ENCODE data around the gene MIB2.
"Not testable (repeated sequence)": the region's sequence is repeated elsewhere in the genome, so short reads cannot be mapped to it uniquely, and the experiment has no call there.

MIB2 gene

DNA sequence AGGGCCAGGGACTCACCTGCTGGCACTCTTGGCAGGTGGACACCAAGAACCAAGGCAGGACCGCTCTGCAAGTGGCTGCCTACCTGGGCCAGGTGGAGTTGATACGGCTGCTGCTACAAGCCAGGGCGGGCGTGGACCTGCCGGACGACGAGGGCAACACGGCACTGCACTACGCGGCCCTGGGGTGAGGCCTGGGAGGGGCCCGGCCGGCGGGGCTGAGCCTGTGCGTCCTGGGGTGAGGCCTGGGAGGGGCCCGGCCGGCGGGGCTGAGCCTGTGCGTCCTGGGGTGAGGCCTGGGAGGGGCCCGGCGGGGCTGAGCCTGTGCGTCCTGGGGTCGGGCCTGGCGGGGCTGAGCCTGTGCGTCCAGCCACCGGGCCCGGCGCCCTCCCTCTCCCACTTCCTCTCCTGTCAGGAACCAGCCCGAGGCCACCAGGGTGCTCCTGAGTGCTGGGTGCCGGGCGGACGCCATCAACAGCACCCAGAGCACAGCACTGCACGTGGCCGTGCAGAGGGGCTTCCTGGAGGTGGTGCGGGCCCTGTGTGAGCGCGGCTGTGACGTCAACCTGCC is 12.0 kb downstream of the MIB2 start:
- DNase-seq, result peak; percentile 1

DNA sequence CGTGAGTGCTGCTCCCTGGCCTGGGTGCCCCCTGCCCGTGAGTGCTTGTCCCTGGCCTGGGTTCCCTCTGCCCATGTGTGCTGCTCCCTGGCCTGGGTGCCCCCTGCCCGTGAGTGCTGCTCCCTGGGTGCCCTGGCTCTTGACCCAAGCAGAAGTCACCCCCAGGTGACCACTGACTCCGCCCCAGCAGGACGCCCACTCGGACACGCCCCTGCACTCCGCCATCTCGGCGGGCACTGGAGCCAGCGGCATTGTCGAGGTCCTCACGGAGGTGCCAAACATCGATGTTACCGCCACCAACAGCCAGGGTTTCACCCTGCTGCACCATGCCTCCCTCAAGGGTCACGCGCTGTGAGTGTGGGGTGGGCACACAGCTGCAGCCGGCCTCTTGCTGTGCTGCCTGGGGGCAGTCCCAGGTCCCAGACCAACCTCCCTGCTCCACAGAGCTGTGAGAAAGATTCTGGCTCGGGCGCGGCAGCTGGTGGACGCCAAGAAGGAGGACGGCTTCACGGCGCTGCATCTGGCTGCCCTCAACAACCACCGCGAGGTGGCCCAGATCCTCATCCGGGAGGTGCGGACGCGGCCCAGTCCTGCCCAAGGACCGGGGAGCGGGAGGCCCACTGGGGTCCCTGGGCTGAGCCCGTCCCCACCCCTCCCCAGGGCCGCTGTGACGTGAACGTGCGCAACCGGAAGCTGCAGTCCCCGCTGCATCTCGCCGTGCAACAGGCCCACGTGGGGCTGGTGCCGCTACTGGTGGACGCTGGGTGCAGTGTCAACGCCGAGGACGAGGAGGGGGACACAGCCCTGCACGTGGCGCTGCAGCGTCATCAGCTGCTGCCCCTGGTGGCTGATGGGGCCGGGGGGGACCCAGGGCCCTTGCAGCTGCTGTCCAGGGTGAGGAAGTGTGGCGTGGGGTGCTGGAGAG is 12.8 kb downstream of the MIB2 start:
- peak; percentile 5 for DNase-seq

DNA sequence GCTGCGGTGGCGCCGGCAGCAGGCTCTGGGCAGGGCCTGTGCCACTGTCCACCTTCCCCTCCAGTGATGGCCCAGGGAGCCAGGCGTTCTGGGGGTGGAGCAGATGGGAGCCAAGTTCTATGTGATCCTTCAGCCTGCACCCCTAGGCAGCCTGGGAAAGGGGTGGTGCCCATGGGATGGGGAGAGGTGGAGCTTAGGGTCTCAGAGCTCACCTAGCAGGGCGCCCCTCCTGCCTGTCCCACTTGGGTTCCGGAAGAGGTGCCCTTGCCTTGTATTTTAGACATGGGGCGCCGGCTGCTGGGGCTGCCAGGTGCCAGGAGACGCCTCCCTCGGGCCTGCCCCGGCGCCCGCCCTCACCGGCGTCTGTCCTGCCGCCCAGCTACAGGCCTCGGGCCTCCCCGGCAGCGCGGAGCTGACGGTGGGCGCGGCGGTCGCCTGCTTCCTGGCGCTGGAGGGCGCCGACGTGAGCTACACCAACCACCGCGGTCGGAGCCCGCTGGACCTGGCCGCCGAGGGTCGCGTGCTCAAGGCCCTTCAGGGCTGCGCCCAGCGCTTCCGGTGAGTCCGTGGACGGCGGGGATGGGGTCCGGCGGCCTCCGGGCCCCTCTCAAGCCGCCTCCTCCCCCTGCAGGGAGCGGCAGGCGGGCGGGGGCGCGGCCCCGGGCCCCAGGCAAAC is 13.6 kb downstream of the MIB2 start:
- peak; percentile 57 for DNase-seq

DNA sequence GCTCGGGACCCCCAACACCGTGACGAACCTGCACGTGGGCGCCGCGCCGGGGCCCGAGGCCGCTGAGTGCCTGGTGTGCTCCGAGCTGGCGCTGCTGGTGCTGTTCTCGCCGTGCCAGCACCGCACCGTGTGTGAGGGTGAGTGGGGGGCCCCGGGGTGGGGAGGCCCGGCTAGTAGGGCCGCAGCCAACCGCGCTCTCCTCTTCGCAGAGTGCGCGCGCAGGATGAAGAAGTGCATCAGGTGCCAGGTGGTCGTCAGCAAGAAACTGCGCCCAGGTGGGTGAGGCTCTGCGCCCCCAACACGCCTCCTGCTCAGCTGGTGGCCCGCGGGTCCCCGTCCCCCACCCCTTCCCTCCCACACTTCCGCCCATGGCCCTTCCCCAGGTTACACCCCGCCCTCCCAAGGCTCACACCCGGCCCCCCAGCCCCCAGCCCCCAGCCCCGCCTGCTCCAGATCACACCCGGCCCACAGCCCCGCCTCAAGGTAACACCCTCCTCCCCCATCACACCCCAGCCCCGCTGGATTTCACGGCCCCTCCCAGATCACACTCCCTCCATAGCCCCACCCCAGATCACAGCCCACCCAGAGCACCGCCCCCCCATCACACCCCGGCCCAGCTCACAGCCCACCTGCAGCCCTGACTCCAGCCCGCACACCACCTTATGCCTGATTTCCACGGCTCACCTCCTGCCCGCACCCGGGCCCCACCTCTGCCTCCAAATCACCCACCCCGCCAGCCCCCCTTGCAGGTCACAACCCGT is 14.3 kb downstream of the MIB2 start:
- DNase-seq, result peak; percentile 56

DNA sequence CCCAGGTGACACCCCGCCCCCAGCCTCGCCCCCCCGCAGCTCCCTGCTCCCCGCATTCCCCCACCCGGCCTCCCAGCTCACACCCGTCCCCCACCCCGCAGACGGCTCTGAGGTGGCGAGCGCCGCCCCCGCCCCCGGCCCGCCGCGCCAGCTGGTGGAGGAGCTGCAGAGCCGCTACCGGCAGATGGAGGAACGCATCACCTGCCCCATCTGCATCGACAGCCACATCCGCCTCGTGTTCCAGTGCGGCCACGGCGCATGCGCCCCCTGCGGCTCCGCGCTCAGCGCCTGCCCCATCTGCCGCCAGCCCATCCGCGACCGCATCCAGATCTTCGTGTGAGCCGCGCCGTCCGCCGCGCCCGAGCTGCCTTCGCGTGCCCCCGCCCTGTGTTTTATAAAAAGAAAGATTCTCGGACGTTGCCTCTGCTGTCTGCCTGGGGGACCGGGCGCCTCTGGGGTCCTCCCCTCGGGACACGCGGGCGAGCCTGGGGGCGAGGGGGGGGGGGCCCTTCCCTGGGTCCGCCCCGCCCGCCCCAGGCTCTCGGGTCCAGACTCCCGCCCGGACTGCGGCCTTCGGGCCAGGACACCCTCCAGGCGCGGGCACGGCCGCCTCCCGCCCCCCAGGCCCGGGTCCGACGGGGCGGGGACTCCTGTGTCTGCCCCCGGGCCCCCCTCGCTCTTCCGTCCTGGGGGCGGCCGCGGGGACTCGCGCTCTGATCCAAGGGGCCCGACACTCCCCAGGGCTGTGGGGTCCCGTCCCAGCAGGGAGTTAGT is 15.1 kb downstream of the MIB2 start:
- DNase-seq, result peak; percentile 75

DNA sequence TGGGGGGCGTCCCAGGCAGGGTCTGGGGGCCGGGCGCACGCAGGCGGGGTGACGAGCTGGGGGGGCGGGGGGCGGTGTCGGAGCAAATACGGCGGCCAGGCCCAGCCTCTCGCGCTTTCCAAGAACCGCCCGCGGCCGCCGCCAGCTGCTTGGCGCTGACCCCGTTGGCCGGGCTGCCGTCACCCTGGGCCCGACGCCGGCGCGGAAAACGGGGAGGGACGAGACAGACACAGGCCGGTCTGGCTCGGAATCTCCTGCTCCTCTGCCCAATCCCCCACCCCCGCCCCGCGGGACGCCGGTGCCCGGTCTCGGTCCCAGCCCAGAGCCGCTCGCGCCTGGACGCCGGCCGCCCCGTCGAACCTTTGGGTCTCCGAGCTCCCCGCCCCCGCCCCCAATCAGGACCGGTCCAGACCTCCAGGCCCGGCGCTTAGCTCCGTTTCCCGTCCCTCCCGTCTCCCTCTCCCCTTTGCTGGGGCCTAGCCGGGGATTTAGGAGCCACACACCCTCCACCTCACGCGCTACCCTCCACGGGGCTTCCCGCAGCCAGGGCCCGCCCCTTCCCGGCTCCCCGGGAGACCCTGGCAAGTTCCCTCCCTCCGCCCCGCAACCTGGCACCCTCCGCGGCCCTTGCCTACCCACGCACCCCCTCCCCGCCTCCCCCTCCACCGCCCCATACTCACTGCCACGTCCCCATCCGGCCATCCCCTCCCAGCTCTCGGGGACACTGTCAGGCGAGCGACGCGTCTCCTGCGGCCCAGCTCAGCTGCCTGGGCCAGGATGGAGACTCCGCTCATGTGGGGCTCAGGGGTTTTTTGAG is 15.9 kb downstream of the MIB2 start:
- peak; percentile 51 for DNase-seq

DNA sequence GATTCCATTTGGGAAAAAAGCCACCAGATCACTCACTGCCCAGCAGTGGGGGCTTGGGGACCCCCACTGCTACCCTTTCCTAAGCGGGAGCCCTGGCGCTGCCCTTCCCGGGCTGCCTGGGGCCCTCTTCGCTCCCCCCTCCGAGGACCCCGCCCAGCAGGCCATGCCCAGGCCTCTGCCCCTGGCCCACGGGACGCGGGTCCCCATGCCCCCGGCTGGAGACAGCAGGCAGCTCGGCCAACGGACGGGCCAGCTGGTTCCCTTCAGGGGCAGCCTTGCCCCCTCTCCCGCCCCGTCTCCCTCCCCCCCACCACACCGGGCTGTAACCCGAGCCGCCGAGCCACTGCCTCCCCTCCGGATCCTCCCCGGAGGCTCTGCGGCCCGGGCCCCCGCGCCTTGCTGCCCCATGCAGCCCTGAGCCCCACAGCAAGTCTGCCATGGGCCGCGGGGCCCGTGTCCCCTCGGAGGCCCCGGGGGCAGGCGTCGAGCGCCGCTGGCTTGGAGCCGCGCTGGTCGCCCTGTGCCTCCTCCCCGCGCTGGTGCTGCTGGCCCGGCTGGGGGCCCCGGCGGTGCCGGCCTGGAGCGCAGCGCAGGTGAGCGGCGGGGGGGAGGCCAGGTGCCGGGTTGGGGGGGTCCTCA is 16.6 kb downstream of the MIB2 start, which contains the start of gene MMP23B:
TSS of gene MMP23B (plus strand) at position 392 of the 639 bp plus-strand sequence. CDS start at position 438, 46 bp downstream.
- DNase-seq, result peak; percentile 68

DNA sequence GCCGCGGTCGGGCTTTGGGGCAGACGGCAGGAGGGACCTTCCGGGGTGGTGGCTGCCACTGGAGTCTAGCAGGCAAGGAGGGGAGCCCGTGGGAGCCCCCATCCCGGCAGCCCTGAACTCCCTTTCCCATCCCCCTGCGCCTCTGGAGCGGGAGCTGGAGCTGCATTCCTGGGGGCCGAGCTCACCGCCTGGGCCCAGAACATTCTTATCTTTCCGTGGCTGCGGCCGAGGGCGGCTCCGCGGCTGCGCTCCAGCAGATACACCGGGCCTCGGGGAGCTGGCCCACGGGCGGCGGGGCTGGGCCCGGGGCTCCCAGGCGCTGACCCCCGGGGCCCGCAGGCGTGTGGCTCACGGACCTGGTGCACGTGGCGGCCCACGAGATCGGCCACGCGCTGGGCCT is 18.1 kb downstream of the MIB2 start:
- DNase-seq, result not testable (repeated sequence)

DNA sequence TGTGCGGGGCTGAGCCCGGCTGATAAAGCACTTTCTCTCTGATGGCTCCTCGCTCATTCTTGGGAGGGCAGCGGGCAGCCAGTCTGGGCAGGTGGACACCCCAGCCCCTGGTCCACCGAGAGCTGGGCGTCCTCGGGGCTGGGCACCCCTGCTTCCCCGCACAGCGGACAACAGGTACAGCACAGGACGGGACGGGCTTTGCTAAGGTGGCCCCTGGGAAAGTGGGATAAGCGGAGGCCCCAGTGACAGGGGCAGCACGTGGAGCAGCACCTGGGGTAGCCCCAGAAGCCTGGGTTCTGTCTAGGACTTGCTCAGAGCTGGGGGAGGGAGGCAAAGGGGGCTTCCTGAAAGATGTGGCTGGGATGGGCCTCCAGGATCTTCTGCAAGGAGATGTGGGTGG is 19.3 kb downstream of the MIB2 start:
- not testable (repeated sequence) for DNase-seq

DNA sequence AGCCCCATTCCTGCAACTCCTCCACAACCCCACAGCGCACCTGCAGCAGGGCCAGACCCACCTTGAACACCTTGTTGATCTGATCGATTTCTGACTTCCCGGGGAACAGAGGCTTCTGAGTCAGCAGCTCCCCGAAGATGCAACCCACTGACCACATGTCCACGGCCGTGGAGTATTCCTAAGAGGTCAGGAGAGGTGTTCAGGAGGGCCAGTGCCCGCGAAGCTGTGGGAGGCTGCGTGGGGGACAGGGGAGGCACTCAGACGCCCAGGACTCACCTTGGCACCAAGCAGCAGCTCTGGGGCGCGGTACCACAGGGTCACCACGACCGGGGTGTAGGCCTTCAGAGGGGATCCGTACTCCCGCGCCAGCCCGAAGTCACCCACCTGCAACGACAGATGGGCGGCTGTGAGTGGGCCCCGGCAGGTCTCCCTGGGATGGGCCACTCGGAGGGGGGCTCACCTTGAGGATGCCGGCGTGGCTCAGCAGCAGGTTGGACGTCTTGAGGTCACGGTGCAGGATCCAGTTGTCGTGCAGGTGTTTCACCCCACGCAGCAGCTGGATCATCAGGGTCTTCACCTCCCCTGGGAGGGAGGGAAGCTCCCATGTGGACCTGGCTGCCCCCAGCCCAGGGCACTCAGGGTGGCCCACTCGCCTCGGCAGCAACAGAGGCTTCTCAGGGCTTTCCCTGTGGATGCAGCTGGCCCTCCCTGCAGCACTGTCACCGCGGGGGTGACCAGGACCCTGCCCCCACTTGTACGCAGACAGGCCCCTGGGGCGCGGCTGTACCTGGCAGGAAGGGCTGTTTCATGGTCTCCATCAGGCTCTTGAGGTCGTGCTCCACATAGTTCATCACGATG is 21.6 kb downstream of the MIB2 start:
- DNase-seq, result peak; percentile 1

DNA sequence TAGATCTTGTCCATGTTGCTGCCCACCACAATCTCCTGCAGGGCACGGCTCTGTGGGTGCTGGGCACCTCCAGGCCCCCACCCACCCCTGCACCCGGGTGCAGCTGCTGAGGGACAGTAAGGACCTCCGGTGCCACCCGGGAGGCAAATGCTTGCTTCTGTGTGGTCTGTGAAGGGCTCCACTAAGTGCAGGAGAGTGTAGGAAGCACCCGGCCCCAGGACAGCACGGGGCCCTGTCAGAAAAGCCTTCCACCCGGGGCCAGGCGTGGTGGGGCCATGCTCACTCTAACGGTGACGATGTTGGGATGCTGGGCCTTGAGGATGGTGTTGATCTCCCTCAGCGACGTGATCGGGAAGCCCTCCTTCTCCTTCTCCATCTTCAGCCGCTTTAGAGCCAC is 22.2 kb downstream of the MIB2 start:
- not testable (repeated sequence) for DNase-seq

DNA sequence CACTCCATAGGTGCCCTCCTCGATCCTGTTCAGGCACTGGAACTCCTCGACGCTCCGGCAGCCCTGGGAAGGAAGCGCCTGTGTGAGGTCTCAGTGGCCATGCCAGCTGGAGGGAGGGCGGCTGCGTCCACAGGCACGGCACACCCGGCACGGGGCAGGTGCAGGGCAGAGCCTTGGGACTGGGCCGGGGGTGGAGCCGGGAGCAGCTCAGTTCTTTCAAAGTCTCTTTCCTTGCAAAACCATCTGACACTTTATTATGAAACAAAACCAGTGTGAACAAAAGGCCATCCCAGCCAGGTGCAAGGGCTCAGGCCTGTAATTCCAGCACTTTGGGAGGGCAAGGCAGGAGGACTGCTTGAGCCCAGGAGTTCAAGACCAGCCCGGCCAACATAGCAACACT is 23.2 kb downstream of the MIB2 start:
- DNase-seq, result not testable (repeated sequence)

DNA sequence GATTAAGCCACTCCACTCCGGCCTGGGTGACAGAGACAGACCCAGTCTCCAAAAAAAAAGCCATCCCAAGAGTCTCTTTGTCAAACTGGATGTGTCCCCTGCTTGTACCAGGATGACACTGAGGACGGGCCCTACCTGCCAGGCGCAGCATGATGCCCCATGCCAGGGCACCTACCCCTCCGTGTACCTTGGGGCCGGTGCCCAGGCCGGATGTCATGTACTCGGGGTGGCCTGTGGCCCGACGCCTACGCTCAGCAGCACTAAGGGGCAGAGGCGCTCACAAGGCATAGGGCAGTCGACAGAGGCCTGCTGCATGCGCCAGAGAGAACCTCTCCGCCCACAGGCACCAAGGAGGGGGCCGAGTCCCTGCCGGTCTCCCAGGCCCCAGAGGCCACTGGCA is 24.1 kb downstream of the MIB2 start:
- not testable (repeated sequence) for DNase-seq

DNA sequence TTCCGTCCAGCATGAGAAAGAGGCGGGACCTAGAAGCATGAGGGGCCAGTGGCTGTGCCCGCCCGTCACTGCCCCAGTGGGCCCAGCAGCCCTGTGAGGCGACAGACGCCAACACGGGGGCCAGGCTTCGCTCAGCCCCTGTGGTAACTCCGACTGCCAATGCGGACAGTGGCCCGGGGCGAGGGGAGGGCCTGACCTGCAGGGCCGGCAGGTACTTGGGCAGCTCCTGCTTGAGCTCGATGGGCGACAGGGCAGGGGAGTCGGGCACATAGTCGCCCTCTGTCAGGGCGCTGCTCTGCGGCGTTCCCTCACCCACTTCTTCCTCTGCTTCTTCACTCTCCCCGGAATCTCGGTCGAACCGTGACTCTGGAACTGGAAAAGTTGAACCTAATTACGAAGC is 24.8 kb downstream of the MIB2 start:
- DNase-seq, result not testable (repeated sequence)

DNA sequence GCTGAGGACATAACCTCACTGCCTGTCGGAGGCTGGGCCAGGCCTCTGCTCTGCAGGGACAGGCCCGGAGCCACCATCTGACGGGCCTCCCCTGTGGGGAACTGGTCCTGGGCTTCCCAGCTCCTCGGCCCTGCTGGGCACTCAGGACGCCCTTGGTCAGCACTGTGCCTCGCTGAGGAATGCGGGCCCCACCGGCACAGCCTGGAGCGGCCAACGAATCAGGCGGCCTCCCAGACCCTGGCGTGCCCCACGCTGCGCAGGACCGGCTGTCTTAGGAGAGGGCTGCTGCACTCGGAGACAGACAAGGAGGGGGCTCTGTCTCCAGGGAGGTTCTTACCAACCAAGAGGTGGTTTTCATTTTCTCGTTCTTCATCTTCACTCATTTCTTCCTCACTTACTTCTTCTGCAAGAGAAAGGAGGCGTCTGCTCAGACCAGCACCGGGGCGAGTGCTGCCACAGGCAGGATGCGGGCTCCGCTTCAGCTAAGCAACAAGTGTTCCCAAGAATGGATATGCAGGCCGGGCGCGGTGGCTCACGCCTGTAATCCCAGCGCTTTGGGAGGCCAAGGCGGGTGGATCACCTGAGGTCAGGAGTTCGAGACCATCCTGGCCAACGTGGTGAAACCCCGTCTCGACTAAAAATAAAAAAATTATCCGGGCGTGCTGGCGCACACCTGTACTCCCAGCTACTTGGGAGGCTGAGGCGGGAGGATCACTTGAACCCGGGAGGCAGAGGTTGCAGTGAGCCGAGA is 25.6 kb downstream of the MIB2 start:
- DNase-seq, result not testable (repeated sequence)

DNA sequence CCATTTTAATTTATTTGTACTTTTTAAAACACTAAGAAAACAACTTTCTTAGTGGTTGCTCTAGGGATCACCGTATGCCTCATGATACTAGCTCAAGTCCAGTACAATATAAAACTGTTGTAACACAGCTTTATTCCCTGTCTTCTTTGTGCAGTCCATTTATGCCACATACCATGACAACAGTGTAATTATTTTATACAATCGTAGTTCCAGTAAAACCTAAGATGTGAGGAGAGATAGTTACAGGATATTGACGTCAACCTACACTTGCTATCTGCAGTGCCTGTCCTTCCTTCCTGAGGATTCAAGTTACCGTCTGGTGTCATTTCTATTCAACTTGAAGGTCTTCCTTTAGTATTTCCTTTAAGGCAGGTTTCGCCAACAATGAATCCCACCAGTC is 31.0 kb downstream of the MIB2 start:
- DNase-seq, result not testable (repeated sequence)

DNA sequence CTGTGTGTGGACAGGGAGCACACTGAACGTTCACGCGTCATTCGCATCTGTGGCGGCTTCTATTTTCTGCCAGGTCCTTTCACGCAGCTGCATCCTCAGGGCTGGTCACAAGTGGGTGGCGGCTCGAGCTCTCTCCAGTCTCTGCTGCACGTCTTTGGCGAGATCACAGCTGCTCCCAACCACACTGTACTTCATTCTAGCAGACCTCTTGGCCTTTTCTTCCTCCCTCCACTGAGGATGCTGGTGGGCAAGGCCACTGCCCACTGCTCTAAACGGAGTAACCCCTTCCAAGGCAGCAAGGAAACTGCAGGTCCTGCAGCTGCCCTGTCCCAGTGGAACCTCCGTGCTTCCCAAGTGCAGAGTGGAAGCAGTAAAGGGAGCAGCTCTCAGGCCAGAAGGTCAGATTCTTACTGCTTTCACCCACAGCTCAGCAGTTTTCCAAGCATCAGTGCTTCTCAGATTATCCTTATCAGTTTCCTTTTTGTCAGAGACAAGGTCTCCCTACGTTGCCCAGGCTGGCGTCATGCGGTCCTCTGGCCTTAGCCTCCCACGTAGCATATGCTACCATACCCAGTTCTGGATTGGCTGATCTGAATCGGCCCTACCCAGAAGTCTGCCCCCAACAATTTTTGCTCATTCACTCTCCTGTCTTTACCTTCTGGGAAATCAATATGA is 32.4 kb downstream of the MIB2 start:
- DNase-seq, result not testable (repeated sequence)

DNA sequence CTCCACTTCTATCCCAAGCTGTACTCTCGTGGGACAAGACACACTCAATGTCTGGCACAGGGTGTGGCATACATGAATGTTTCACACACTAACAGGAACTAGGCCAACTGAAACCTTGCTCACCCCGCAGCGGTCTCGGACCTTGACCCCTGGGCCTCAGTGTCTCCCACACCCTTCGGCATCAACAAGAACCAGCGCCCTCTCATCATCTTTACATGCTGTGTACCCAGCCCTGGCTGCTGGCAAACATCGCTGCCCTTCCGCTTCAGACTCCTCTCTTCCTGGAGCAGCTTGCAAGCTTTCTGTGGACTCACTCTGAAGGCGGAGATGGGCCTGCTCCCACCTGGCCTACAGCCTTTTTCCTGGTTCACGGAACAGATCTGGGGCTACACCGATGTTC is 33.0 kb downstream of the MIB2 start:
- DNase-seq, result not testable (repeated sequence)
